NCI-H146 treated with DMSO at 0.1 percent for 48 hours (cell line): ENCODE data around the gene BDP1.
"Not testable (repeated sequence)": the region's sequence is repeated elsewhere in the genome, so short reads cannot be mapped to it uniquely, and the experiment has no call there.

Experiments
- DNase-seq: peaks from one replicate; lab custom pipeline; 2025; ENCODE audit not compliant: unreplicated experiment; lab: John Stamatoyannopoulos, UW

The BDP1 gene

GRCh38 chr5:71609916-71610315, 154.5 kb downstream of the BDP1 start:
- DNase-seq = not testable (repeated sequence)

GRCh38 chr5:71615809-71616208, 160.4 kb downstream of the BDP1 start:
- no peak for DNase-seq
